ENCODE measurements around the gene CLINT1. TPM values are rescaled to one million over a fixed set of nuclear protein-coding genes. Genes with fewer than 3 reads are reported as not detected.

The CLINT1 gene
- total RNA-seq, 1 donor from 2014 or later, result 48.6 TPM

DNA sequence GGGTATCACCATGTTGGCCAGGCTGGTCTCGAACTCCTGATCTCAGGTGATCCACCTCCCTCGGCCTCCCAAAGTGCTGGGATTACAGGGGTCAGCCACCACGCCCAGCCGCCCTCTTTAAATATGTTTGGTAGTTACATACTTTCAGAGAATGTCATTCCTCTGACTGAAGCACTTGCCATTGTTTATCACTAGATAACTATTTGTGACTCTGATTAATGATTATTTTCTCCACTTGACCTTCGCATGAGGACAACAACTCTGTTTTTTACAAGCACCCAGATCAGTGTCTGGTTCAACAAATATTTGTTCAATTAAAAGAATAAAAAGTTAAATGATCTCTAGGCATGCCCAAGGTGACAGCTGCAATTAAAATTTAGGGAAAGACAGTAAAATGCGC is 56.2 kb downstream of the CLINT1 start:
- Histone ChIP-seq H3K4me1 (peaks cover 13% of the 10 kb centered on the region), H3K27ac (replicated peaks) (no peak overlapping the region), H3K9me3 (replicated peaks) (no peaks in the 10 kb centered on the region), H3K36me3 (peaks cover 52% of the 10 kb centered on the region), H3K4me3 (no peak overlapping the region), H3K27me3 (ENCODE audit: low read depth) (no peaks in the 10 kb centered on the region)
- intact Hi-C loops (cut with micrococcal nuclease), result no loop called here
- TF ChIP-seq, protein P1, sequence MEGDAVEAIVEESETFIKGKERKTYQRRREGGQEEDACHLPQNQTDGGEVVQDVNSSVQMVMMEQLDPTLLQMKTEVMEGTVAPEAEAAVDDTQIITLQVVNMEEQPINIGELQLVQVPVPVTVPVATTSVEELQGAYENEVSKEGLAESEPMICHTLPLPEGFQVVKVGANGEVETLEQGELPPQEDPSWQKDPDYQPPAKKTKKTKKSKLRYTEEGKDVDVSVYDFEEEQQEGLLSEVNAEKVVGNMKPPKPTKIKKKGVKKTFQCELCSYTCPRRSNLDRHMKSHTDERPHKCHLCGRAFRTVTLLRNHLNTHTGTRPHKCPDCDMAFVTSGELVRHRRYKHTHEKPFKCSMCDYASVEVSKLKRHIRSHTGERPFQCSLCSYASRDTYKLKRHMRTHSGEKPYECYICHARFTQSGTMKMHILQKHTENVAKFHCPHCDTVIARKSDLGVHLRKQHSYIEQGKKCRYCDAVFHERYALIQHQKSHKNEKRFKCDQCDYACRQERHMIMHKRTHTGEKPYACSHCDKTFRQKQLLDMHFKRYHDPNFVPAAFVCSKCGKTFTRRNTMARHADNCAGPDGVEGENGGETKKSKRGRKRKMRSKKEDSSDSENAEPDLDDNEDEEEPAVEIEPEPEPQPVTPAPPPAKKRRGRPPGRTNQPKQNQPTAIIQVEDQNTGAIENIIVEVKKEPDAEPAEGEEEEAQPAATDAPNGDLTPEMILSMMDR (IDR thresholded peaks at IDR 0.05; ENCODE audit: borderline replicate concordance), result no peak
- DNase-seq, result no peak

DNA sequence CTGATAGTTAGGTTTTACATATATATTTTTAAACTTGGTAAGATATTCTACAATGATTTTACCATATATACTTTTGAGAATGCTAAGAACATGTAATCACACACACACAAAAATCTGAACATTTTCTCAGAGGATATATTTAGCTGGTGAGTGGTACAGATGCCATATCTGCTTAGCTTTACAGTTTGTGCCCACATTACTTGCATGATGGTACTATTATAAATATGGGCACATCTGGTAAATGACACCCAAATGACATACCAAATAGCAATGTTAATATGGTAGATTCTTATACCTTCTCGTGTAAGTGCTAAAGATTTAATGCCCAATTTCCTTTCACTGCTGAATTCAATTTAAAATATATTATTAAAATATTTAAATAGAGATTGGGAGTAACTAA is 58.8 kb downstream of the CLINT1 start:
- intact Hi-C loops (cut with micrococcal nuclease), result no loop called here
- H3K9me3 ChIP-seq (replicated peaks), result no peaks in the 10 kb centered on the region
- H3K27me3 ChIP-seq (ENCODE audit: low read depth), result no peaks in the 10 kb centered on the region
- H3K36me3 ChIP-seq, result peaks cover 43% of the 10 kb centered on the region
- H3K4me1 ChIP-seq, result peaks cover 12% of the 10 kb centered on the region
- TF ChIP-seq, protein P1 (IDR thresholded peaks at IDR 0.05; ENCODE audit: borderline replicate concordance), result no peak
- H3K4me3 ChIP-seq, result no peak overlapping the region
- DNase-seq, result no peak
- H3K27ac ChIP-seq (replicated peaks), result no peak overlapping the region

DNA sequence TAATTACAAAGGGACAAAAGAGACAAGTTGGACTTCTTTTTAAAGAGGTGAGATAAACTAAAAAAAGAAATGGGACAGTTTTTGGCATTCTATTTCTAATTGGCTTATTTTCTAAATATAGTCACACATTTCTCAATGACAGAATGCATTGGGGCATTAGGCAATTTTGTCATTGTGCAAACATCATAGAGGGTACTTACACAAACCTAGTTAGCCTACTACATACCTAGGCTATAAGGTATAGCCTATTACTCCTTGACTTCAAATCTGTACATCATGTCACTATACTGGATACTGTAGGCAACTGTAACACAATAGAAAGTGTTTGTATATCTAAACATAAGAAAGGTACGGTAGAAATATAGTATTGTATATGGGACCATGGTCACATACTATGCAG is 59.4 kb downstream of the CLINT1 start:
- Histone ChIP-seq H3K27ac (replicated peaks) (no peak overlapping the region), H3K36me3 (peaks cover 37% of the 10 kb centered on the region), H3K4me1 (peaks cover 12% of the 10 kb centered on the region), H3K27me3 (ENCODE audit: low read depth) (no peaks in the 10 kb centered on the region), H3K4me3 (no peak overlapping the region), H3K9me3 (replicated peaks) (no peaks in the 10 kb centered on the region)
- no peak for DNase-seq
- intact Hi-C loops (cut with micrococcal nuclease), result no loop called here
- TF ChIP-seq, protein P1 (IDR thresholded peaks at IDR 0.05; ENCODE audit: borderline replicate concordance), result no peak

DNA sequence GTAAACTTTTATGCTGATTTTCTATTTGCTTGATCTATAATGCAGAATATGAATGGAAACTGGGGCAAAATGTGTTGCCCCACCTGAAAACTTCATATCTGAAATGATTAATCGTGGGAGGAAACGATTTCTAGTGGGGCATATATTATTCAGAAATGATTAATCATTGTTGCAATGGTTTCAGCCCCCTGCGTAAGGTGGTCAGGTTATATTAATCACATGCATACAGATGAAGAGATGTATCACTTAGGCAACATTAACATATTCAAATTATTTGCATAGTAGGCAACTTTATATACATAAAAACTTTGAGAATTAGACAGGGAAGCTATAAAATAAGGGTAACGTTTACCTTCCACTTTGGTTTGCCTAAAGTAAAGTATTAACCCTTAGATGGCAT is 65.6 kb downstream of the CLINT1 start:
- H3K9me3 ChIP-seq (replicated peaks), result no peaks in the 10 kb centered on the region
- no peak overlapping the region for H3K4me3 ChIP-seq
- no peaks in the 10 kb centered on the region for H3K4me1 ChIP-seq
- TF ChIP-seq, protein P1 (IDR thresholded peaks at IDR 0.05; ENCODE audit: borderline replicate concordance), result no peak
- intact Hi-C loops (cut with micrococcal nuclease), result no loop called here
- H3K27me3 ChIP-seq (ENCODE audit: low read depth), result no peaks in the 10 kb centered on the region
- peaks cover 58% of the 10 kb centered on the region for H3K36me3 ChIP-seq
- no peak for DNase-seq
- H3K27ac ChIP-seq (replicated peaks), result no peak overlapping the region

DNA sequence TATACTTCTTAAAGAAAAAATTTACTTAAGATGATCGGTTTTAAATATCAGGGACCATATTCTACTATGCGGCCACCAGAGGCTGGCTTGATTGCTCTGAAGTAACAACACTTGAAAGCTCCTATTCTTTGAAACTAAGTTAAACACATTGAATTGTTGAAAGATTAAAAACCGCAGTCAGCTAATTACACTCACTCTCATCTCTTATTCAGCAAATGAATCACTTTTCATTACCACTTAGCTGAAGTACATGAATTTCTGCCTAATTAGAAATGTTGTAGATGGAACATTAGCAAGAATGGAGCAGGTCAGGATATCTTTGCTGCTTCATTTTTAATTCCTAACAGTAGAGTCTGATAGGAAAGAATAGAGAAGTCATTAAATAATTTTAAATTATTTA is 73.1 kb downstream of the CLINT1 start:
- no peaks in the 10 kb centered on the region for H3K4me1 ChIP-seq
- TF ChIP-seq, protein P1 (IDR thresholded peaks at IDR 0.05; ENCODE audit: borderline replicate concordance), result no peak
- no peak overlapping the region for H3K27ac ChIP-seq (replicated peaks)
- H3K9me3 ChIP-seq (replicated peaks), result no peaks in the 10 kb centered on the region
- H3K4me3 ChIP-seq, result no peak overlapping the region
- H3K27me3 ChIP-seq (ENCODE audit: low read depth), result no peaks in the 10 kb centered on the region
- peaks cover 59% of the 10 kb centered on the region for H3K36me3 ChIP-seq
- intact Hi-C loops (cut with micrococcal nuclease), result no loop called here
- DNase-seq, result no peak

DNA sequence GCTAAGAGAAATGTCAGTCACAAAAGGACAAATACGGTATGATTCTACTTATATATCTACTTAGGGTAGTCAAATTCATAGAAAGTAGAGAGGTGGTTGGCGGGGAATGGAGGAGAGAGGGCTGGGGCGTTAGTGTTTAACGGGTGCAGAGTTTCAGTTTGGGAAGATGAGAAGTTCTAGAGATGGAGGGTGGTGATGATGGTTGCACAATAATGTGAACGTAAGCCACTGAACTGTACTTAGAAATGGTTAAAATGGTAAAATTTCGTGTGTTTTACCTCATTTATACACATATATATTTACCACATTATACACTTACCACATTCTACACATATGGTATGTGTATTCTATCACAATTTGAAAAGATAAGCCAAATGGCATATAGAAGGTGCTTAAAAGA is 79.7 kb downstream of the CLINT1 start:
- Histone ChIP-seq H3K36me3 (peaks cover 5% of the 10 kb centered on the region), H3K4me1 (no peaks in the 10 kb centered on the region), H3K9me3 (replicated peaks) (no peaks in the 10 kb centered on the region), H3K27ac (replicated peaks) (no peak overlapping the region), H3K4me3 (no peak overlapping the region), H3K27me3 (ENCODE audit: low read depth) (no peaks in the 10 kb centered on the region)
- DNase-seq, result no peak
- intact Hi-C loops (cut with micrococcal nuclease), result no loop called here
- TF ChIP-seq, protein P1 (IDR thresholded peaks at IDR 0.05; ENCODE audit: borderline replicate concordance), result no peak

All from left ventricle myocardium inferior (tissue), 1 donor.